GM11168 (cell line): Measurements from ENCODE around the gene PSAPL1.

Source experiments
- in situ Hi-C: fragments of 300-500 bp; cut with MboI; formaldehyde crosslinking; loops from one replicate; pipeline ENCODE4 v1.12.0; 2022; ENCODE audit warnings: low sequenced_read_pairs; ENCODE audit not compliant: unreplicated experiment

PSAPL1 gene

GRCh38 chr4:7434766-7435150, at the start of gene PSAPL1:
Gene PSAPL1 (minus strand): TSS chr4:7434930. CDS start chr4:7434879, 51 bp downstream.
- in situ Hi-C loops = no loop called here

- in situ Hi-C loops = no loop called here
Measured at GRCh38 chr4:7481227-7481626, 46.5 kb upstream of the PSAPL1 start.

- in situ Hi-C loops = no loop called here
Measured at GRCh38 chr4:7480423-7480822, 45.7 kb upstream of the PSAPL1 start.

GRCh38 chr4:7478665-7479064, 43.9 kb upstream of the PSAPL1 start:
- in situ Hi-C loops = no loop called here

GRCh38 chr4:7477695-7478094, 43.0 kb upstream of the PSAPL1 start:
- in situ Hi-C loops = no loop called here

GRCh38 chr4:7476820-7477219, 42.1 kb upstream of the PSAPL1 start:
- in situ Hi-C loops = no loop called here

GRCh38 chr4:7475207-7475606, 40.5 kb upstream of the PSAPL1 start:
- in situ Hi-C loops = no loop called here

- in situ Hi-C loops = no loop called here
Measured at GRCh38 chr4:7474320-7474719, 39.6 kb upstream of the PSAPL1 start.

GRCh38 chr4:7473081-7473480, 38.4 kb upstream of the PSAPL1 start:
- in situ Hi-C loops = no loop called here

GRCh38 chr4:7472442-7473013, 37.8 kb upstream of the PSAPL1 start:
- in situ Hi-C loops = no loop called here

- in situ Hi-C loops = no loop called here
Measured at GRCh38 chr4:7470522-7471128, 35.9 kb upstream of the PSAPL1 start.

GRCh38 chr4:7470111-7470510, 35.4 kb upstream of the PSAPL1 start:
- in situ Hi-C loops = no loop called here

- in situ Hi-C loops = no loop called here
Measured at GRCh38 chr4:7469023-7469422, 34.3 kb upstream of the PSAPL1 start.

- in situ Hi-C loops = no loop called here
Measured at GRCh38 chr4:7467471-7467870, 32.7 kb upstream of the PSAPL1 start.

- in situ Hi-C loops = no loop called here
Measured at GRCh38 chr4:7466904-7467303, 32.2 kb upstream of the PSAPL1 start.

- in situ Hi-C loops = no loop called here
Measured at GRCh38 chr4:7466215-7466614, 31.5 kb upstream of the PSAPL1 start.

GRCh38 chr4:7465017-7465416, 30.3 kb upstream of the PSAPL1 start:
- in situ Hi-C loops = no loop called here

- in situ Hi-C loops = no loop called here
Measured at GRCh38 chr4:7464259-7464655, 29.5 kb upstream of the PSAPL1 start.

- in situ Hi-C loops = no loop called here
Measured at GRCh38 chr4:7463566-7464258, 29.0 kb upstream of the PSAPL1 start.

GRCh38 chr4:7462509-7462971, 27.8 kb upstream of the PSAPL1 start:
- in situ Hi-C loops = no loop called here

- in situ Hi-C loops = no loop called here
Measured at GRCh38 chr4:7461230-7461629, 26.5 kb upstream of the PSAPL1 start.

- in situ Hi-C loops = no loop called here
Measured at GRCh38 chr4:7460566-7460965, 25.8 kb upstream of the PSAPL1 start.
